Vagina (tissue), 2 donors: ENCODE data around the gene OVCA2.

ENCODE experiments used
- POLR2A ChIP-seq, 2 donors: fragments of 450-650 bp; IDR thresholded peaks; one replicate each; pipeline ENCODE4 v1.6.1; 2017; ENCODE audit warnings: antibody characterized with exemption in 2 of 2, mild to moderate bottlenecking in 2 of 2, moderate library complexity in 2 of 2
- TF ChIP-seq, protein P1 (sequence below), 3 experiments: fragments of 450-650 bp in 2 of 3; fragments of 200-600 bp in 1 of 3; sonication (generic) in 1 of 3; IDR thresholded peaks; one replicate each; pipeline ENCODE4 v1.5.1; 2017 to 2019; ENCODE audit warnings: antibody characterized with exemption in 3 of 3, mild to moderate bottlenecking in 2 of 3, moderate library complexity in 2 of 3

DNA sequence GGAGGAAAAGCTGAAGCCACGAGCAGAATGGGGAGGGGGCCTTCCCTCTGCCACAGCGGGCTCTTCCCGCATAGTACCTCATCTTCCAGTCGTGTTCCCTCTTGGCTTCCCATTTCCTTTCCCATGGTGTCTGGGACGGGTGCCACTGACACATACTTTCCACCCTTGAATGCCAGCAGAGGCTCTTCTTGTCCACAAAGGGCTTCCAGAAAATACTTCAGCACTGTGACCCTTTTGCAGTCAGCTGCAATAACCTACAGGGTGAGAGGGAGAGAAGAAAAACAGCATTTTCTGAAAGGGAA lies 43.8 kb downstream of the OVCA2 start:
- TF ChIP-seq, protein P1, sequence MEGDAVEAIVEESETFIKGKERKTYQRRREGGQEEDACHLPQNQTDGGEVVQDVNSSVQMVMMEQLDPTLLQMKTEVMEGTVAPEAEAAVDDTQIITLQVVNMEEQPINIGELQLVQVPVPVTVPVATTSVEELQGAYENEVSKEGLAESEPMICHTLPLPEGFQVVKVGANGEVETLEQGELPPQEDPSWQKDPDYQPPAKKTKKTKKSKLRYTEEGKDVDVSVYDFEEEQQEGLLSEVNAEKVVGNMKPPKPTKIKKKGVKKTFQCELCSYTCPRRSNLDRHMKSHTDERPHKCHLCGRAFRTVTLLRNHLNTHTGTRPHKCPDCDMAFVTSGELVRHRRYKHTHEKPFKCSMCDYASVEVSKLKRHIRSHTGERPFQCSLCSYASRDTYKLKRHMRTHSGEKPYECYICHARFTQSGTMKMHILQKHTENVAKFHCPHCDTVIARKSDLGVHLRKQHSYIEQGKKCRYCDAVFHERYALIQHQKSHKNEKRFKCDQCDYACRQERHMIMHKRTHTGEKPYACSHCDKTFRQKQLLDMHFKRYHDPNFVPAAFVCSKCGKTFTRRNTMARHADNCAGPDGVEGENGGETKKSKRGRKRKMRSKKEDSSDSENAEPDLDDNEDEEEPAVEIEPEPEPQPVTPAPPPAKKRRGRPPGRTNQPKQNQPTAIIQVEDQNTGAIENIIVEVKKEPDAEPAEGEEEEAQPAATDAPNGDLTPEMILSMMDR (IDR thresholded peaks at IDR 0.05) = no peak
- TF ChIP-seq POLR2A (IDR thresholded peaks at IDR 0.05) = no peak
